ENCODE data around the gene CT47C1.

The CT47C1 gene

DNA sequence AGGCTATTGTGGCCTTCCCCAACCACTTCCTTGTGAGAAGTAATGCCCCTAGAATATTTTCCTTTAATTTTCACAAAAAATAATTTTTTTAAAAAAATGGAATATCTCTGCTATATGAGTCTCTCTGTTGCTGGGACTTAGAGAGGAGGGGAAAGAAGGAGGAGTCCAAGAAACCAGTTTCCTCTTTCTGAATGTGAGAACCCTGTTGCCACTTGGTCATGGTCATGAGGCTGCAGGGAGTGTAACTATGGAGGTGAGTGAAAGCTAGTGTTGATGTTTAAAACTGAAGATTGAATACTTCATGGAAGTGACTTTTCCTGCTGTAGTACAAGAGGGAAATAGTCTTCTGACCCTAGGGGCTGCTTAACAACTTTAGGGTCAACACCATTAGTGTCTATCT is 34.4 kb downstream of the CT47C1 start:
- Histone ChIP-seq H3K4me1 (ENCODE audit: control insufficient read depth in 1 of 2, insufficient read depth in 2 of 2, low read length in 2 of 2) (no peaks in the 10 kb centered on the region), H3K4me3 (ENCODE audit: low read depth in 1 of 2, low read length in 2 of 2) (no peak overlapping the region), H3K27me3 (ENCODE audit: low read depth, low read length) (no peaks in the 10 kb centered on the region), H3K9me3 (ENCODE audit: control insufficient read depth in 1 of 2, low read length in 2 of 2) (no peaks in the 10 kb centered on the region), H3K36me3 (ENCODE audit: control insufficient read depth in 1 of 2, insufficient read depth in 2 of 2, low read length in 2 of 2) (no peaks in the 10 kb centered on the region), H3K27ac (ENCODE audit: low read length) (no peak overlapping the region)

DNA sequence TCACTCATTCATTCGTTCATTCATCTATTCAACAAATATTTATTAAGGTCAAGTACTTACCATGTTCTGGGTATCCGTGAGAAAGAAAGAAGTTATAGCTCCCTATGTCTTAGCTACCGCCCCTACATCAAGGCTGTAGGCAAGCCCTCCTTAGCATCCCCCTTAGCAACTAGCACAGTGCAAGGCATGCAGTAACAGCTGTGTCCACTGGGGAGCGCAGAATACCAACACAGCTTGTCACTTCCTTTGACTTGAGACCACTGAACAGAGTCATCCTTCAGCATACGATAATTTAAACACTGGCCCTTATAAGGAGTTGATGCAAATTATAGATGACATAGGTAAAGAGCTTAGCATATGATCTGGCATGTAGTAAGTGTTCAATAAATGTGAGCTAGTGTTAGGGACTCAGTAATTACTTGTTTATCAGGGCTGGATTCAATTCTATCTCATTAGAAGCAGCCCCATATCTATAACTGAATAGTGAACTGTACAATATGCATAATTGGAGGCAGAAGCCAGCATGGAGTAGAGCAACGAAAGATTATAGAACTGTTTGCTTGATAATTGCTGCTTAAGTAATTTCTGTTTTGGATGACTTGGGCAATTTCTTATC is 46.1 kb downstream of the CT47C1 start:
- Histone ChIP-seq H3K4me3 (ENCODE audit: low read depth in 1 of 2, low read length in 2 of 2) (no peak overlapping the region), H3K36me3 (ENCODE audit: control insufficient read depth in 1 of 2, insufficient read depth in 2 of 2, low read length in 2 of 2) (no peaks in the 10 kb centered on the region), H3K27me3 (ENCODE audit: low read depth, low read length) (no peaks in the 10 kb centered on the region), H3K4me1 (ENCODE audit: control insufficient read depth in 1 of 2, insufficient read depth in 2 of 2, low read length in 2 of 2) (no peaks in the 10 kb centered on the region), H3K9me3 (ENCODE audit: control insufficient read depth in 1 of 2, low read length in 2 of 2) (no peaks in the 10 kb centered on the region), H3K27ac (ENCODE audit: low read length) (no peak overlapping the region)

GRCh38 chrX:119121341-119121740 is 48.5 kb downstream of the CT47C1 start:
- Histone ChIP-seq H3K27me3 (ENCODE audit: low read depth, low read length) (no peaks in the 10 kb centered on the region), H3K4me1 (ENCODE audit: control insufficient read depth in 1 of 2, insufficient read depth in 2 of 2, low read length in 2 of 2) (no peaks in the 10 kb centered on the region), H3K27ac (ENCODE audit: low read length) (no peak overlapping the region), H3K9me3 (ENCODE audit: control insufficient read depth in 1 of 2, low read length in 2 of 2) (no peaks in the 10 kb centered on the region), H3K4me3 (ENCODE audit: low read depth in 1 of 2, low read length in 2 of 2) (no peak overlapping the region), H3K36me3 (ENCODE audit: control insufficient read depth in 1 of 2, insufficient read depth in 2 of 2, low read length in 2 of 2) (no peaks in the 10 kb centered on the region)

Measured in muscle layer of duodenum (tissue), 2 donors.